Right lobe of liver (tissue), 4 donors: ENCODE results near the gene ZBTB12.

Experiments
- POLR2A ChIP-seq: fragments of 450-650 bp; IDR thresholded peaks from one replicate; pipeline ENCODE4 v1.6.1; 2017; ENCODE audit warnings: antibody characterized with exemption, mild to moderate bottlenecking
- TF ChIP-seq, protein P1 (sequence below), 4 donors: fragments of 200-600 bp in 3 of 4; fragments of 450-650 bp in 1 of 4; IDR thresholded peaks; one replicate each; pipeline versions ENCODE4 v1.5.1 to v1.8.0; 2016 to 2022; ENCODE audit warnings: antibody characterized with exemption in 4 of 4, mild to moderate bottlenecking in 2 of 4
- donor health status: DM: no; HTN: no; CAD: no.
- donor health status: DM: no; HTN: no; CAD: no.
- donor health status: DM: no; HTN: yes; CAD: no.

GRCh38 chr6:31858707-31859106 is 43.2 kb downstream of the ZBTB12 start:
- TF ChIP-seq, protein P1, sequence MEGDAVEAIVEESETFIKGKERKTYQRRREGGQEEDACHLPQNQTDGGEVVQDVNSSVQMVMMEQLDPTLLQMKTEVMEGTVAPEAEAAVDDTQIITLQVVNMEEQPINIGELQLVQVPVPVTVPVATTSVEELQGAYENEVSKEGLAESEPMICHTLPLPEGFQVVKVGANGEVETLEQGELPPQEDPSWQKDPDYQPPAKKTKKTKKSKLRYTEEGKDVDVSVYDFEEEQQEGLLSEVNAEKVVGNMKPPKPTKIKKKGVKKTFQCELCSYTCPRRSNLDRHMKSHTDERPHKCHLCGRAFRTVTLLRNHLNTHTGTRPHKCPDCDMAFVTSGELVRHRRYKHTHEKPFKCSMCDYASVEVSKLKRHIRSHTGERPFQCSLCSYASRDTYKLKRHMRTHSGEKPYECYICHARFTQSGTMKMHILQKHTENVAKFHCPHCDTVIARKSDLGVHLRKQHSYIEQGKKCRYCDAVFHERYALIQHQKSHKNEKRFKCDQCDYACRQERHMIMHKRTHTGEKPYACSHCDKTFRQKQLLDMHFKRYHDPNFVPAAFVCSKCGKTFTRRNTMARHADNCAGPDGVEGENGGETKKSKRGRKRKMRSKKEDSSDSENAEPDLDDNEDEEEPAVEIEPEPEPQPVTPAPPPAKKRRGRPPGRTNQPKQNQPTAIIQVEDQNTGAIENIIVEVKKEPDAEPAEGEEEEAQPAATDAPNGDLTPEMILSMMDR (IDR thresholded peaks at IDR 0.05): no peak
- TF ChIP-seq POLR2A: no peak
